ENCODE data around the gene EEF2.

DNA sequence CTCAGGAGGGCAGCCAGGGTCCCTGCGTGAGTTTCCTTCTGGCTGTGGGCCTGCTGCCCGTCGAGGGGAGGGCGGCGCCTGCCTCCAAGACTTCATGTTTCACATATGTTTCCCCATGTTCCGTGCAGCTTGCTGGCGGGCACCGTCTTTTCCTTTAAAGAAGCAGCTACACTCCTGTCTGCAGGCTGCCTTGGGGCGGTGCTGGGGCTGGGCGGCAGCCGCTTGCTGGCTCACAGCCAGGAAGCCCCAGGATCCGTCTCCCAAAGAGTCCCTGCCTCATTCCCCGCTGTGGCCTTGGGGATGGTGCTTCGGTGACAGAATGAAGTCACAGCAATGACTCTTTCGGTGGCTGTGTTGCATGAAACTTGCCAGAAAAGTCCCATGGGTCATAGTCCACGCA lies 47.2 kb upstream of the EEF2 start:
- TF ChIP-seq, protein P1, sequence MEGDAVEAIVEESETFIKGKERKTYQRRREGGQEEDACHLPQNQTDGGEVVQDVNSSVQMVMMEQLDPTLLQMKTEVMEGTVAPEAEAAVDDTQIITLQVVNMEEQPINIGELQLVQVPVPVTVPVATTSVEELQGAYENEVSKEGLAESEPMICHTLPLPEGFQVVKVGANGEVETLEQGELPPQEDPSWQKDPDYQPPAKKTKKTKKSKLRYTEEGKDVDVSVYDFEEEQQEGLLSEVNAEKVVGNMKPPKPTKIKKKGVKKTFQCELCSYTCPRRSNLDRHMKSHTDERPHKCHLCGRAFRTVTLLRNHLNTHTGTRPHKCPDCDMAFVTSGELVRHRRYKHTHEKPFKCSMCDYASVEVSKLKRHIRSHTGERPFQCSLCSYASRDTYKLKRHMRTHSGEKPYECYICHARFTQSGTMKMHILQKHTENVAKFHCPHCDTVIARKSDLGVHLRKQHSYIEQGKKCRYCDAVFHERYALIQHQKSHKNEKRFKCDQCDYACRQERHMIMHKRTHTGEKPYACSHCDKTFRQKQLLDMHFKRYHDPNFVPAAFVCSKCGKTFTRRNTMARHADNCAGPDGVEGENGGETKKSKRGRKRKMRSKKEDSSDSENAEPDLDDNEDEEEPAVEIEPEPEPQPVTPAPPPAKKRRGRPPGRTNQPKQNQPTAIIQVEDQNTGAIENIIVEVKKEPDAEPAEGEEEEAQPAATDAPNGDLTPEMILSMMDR (IDR thresholded peaks at IDR 0.05): no peak
- TF ChIP-seq POLR2A (IDR thresholded peaks at IDR 0.05): no peak
